WI38 (cell line): ENCODE data around the gene CCL19.
A peak's percentile ranks its signal among the peaks of the same experiment; 100 is the strongest.

Experiments used
- H3K4me3 ChIP-seq: 2 replicates; pipeline ENCODE4 v1.5.1; 2011; ENCODE audit warnings: low read depth, mild to moderate bottlenecking, control low read depth, low read length
- CTCF ChIP-seq: IDR thresholded peaks from 2 replicates; pipeline ENCODE4 v1.5.1; 2012; ENCODE audit warnings: low read depth, mild to moderate bottlenecking, control low read depth, low read length

Gene CCL19

GRCh38 chr9:34685591-34685990 is 5.5 kb downstream of the CCL19 start:
- TF ChIP-seq CTCF, result no peak

GRCh38 chr9:34684816-34685215 is 6.3 kb downstream of the CCL19 start:
- no peak for TF ChIP-seq CTCF
- H3K4me3 ChIP-seq, result no peak overlapping the region

More at GRCh38 chr9:34685591-34685990, 5.5 kb downstream of the CCL19 start:
- H3K4me3 ChIP-seq, result no peak overlapping the region

GRCh38 chr9:34684145-34684544 is 6.9 kb downstream of the CCL19 start:
- no peak for TF ChIP-seq CTCF
- no peak overlapping the region for H3K4me3 ChIP-seq

GRCh38 chr9:34675869-34676268 is 15.2 kb downstream of the CCL19 start:
- no peak for TF ChIP-seq CTCF
- H3K4me3 ChIP-seq, result no peak overlapping the region

- peak; percentile 95 for TF ChIP-seq CTCF
- H3K4me3 ChIP-seq, result no peak overlapping the region
Measured at GRCh38 chr9:34675048-34675714, 15.9 kb downstream of the CCL19 start.

- H3K4me3 ChIP-seq, result no peak overlapping the region
- no peak for TF ChIP-seq CTCF
Measured at GRCh38 chr9:34674440-34674839, 16.6 kb downstream of the CCL19 start.

- H3K4me3 ChIP-seq, result no peak overlapping the region
- no peak for TF ChIP-seq CTCF
Measured at GRCh38 chr9:34671307-34671706, 19.8 kb downstream of the CCL19 start.
